ENCODE data around the gene LTO1.

Gene LTO1

DNA sequence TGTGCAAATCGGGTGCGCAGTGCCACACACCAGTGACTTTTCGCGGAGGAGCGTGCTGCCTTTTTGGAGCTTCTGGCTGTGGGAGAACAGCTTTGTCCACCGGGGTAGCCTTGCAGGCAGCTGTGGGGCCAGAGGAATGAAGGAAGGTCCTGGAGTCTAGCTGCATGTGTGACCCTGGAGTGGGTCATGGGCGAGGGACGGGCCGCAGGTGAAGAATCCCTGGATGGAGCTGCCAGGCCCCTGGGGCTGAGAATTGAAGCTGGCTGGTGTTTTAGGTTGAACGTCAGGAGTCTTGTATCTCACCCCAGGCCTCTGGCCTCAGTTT lies 25.6 kb downstream of the LTO1 start:
- DNase-seq (ENCODE audit: low read depth) = no peak
- no peak overlapping the region for H3K4me3 ChIP-seq (ENCODE audit: low read depth, low read length)
- TF ChIP-seq, protein P1, sequence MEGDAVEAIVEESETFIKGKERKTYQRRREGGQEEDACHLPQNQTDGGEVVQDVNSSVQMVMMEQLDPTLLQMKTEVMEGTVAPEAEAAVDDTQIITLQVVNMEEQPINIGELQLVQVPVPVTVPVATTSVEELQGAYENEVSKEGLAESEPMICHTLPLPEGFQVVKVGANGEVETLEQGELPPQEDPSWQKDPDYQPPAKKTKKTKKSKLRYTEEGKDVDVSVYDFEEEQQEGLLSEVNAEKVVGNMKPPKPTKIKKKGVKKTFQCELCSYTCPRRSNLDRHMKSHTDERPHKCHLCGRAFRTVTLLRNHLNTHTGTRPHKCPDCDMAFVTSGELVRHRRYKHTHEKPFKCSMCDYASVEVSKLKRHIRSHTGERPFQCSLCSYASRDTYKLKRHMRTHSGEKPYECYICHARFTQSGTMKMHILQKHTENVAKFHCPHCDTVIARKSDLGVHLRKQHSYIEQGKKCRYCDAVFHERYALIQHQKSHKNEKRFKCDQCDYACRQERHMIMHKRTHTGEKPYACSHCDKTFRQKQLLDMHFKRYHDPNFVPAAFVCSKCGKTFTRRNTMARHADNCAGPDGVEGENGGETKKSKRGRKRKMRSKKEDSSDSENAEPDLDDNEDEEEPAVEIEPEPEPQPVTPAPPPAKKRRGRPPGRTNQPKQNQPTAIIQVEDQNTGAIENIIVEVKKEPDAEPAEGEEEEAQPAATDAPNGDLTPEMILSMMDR (IDR thresholded peaks at IDR 0.05; ENCODE audit: control insufficient read depth, extremely low read depth, insufficient read depth) = no peak

DNA sequence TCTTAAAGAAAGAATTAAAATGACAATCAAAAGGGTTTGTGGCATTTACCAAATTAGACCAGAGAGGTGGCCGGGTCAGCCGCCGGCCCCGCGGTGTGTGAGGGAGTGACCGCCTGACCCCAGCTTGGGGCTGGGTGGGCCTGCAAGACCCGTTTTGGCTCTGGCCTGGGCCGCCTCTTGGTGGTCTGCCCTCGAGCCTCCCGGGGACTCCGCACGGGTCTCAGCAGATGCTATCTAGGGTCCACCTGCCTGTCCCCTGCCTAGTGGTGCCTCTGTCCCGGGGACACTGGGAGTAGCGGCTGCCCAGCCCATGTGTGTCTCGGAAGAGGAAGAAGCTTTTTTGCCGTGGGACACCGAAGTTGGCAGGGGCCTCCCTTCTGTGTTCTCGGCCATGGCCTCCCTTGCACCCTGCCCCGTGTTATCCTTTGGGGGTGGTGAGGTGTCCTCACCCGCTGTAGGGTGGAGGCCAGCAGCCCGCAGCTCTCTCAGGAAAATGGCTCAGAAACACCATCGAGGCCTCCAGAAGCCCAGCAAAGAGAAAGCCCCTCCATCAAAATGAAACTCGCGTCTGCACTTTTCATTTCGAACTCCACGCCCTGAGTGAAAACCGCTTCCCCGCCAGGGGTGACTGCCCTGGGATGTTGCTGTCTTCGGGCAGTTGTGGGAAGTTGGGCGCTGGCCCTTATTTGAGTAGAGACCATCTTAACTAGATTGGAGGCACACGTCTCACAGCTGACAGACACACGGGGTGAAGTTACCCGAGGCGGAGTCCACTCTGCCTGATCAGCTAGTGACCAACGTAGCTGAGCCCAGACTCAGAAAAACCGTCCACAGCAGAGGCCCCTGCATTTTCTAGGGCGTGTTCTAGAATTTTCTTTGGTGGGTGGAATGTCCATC lies 26.2 kb downstream of the LTO1 start:
- no peak for DNase-seq (ENCODE audit: low read depth)
- H3K4me3 ChIP-seq (ENCODE audit: low read depth, low read length) = no peak overlapping the region
- TF ChIP-seq, protein P1 (IDR thresholded peaks at IDR 0.05; ENCODE audit: control insufficient read depth, extremely low read depth, insufficient read depth) = no peak

DNA sequence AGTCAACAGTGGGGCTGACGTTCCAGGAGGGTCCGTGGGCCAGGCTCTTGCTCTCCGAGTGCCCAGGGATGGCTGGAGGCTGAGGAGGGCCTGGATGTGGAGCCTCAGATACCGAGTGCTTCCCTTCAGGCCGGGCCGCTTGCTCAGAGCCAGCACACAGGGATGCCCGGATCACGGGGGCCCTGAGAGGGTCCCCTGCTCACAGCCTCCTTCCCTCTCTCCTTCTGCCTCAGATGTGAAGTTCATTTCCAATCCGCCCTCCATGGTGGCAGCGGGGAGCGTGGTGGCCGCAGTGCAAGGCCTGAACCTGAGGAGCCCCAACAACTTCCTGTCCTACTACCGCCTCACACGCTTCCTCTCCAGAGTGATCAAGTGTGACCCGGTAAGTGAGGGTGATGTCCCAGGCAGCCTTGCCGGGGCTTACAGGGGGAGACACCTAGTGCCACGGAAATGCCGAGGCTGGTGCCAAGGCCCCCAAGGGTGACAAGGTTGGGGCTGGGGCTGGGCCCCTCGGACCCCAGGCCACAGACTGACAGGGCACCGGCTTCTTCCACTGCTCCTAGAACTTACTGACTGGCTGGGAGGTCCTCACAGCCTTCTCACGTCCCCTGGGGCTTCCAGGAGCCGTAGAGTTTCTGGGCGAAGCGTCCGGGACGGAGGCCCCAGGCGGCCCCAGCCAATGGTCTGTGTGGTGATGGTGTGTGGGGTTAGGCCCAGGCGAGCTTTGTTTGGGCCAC lies 27.2 kb downstream of the LTO1 start:
- DNase-seq (ENCODE audit: low read depth) = no peak
- TF ChIP-seq, protein P1 (IDR thresholded peaks at IDR 0.05; ENCODE audit: control insufficient read depth, extremely low read depth, insufficient read depth) = no peak
- H3K4me3 ChIP-seq (ENCODE audit: low read depth, low read length) = no peak overlapping the region

DNA sequence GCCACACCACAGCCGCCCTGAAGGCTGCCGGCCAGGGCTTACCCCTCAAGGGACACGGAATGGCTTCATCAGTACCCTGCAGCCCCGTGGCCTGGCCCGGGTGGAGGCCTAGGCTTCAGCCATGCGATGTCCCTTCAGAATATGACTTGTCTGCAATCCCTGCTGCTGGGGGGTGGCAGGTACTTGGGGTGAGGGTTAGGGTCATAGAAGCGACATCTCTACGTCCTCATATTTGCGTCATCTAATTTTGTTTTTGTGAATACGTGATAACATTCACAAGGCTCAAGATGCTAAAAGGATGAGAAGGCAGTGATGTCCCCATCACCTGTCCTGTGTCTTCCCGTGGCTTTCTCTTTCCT lies 27.8 kb downstream of the LTO1 start:
- no peak overlapping the region for H3K4me3 ChIP-seq (ENCODE audit: low read depth, low read length)
- TF ChIP-seq, protein P1 (IDR thresholded peaks at IDR 0.05; ENCODE audit: control insufficient read depth, extremely low read depth, insufficient read depth) = no peak
- no peak for DNase-seq (ENCODE audit: low read depth)

DNA sequence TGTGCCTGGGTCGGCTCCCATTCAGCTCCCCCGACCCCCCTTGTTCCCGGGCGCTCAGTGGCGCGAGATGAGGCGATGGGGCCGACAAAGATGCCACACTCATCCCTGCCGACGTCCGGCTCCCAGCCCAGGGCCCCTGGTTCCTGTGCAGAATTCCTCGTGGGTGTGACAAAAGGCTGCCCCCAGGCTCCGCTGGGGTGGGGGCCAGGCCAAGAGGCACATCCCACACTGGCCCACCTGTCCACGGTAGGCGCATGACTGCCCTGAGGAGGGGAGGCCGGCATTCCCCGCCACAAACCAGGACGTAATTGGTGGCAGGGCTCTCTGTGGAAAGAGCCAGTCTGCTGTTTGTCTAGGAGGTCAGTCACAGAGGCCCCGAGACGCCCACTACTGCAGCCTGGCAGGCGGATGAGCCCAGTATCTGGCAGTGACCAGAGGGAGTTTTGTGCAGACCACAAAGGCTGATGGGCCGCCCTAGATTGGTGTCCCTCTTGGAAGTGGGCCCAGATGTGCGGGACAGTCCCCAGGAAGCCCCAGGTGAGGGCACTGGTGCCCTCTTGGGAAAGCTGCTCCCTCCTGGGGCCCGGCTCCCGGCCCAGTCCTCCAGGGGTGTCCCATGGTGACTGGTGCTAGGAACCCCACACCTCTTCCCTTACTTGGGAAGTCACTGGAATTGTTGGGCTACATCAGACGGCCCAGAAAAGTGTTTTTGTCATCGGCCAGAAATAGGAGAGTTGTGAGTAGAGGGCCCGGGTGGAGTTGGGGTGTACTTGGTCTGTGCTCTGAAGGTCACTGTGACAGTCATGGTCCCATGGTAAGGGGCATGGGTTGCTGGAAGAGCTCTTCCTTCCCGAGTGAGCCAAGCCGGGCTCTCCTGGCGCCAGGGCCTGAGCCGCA lies 28.4 kb downstream of the LTO1 start:
- no peak overlapping the region for H3K4me3 ChIP-seq (ENCODE audit: low read depth, low read length)
- no peak for DNase-seq (ENCODE audit: low read depth)
- TF ChIP-seq, protein P1 (IDR thresholded peaks at IDR 0.05; ENCODE audit: control insufficient read depth, extremely low read depth, insufficient read depth) = no peak

DNA sequence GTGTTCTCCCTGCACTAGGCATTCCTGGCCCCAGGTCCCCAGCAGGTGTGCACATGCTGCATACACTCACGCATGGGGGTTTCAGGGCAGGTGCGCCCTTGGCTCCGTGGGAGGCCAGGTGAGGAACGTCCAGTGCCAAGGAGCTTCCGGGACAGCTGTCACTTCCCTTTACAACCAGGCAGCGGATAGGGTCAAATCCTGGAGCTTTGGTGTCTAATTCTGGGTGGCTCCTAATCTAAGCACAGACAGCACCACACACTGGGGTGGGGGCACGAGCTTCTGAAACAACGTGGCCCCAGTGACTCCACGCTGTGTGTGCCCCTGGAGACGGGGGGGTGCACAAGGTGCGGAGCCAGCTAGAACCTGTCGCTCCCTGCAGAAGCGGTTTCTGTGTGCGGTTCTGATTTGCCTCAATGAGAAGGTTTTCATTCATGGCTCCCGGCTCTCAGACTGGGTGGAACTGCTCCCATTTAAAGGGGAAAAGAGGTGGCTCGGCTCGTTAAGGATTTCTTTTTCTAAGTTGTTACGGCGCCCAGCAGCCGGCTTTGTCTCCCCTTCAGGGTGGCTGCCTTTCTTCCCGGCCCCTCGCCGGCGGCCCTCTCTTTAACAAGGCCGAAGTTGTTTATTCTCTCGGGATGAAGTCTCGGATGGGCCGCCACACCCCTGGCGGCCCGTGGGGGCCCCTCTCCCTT lies 29.2 kb downstream of the LTO1 start:
- TF ChIP-seq, protein P1 (IDR thresholded peaks at IDR 0.05; ENCODE audit: control insufficient read depth, extremely low read depth, insufficient read depth) = no peak
- H3K4me3 ChIP-seq (ENCODE audit: low read depth, low read length) = no peak overlapping the region
- no peak for DNase-seq (ENCODE audit: low read depth)
